ENCODE results near the gene EYA4.

Gene EYA4

GRCh38 chr6:133207754-133208153, 33.4 kb upstream of the EYA4 start:
- no peak for TF ChIP-seq FOXP2 (optimal IDR thresholded peaks at IDR 0.05; ENCODE audit: control extremely low read depth, extremely low read length, insufficient read depth)
- no peak for TF ChIP-seq EZH2 (IDR thresholded peaks at IDR 0.05)
- no peak for TF ChIP-seq POLR2AphosphoS5 (IDR thresholded peaks at IDR 0.05; ENCODE audit: borderline replicate concordance, low read depth, low read length)
- Histone ChIP-seq H3K36me3 (ENCODE audit: insufficient read depth, low read length) (no peaks in the 10 kb centered on the region), H3K4me3 (no peak overlapping the region), H3K9me3 (ENCODE audit: low read depth, low read length) (no peaks in the 10 kb centered on the region), H3K27ac (no peak overlapping the region), H3K9ac (ENCODE audit: insufficient read length) (no peak overlapping the region)
- no peak for DNase-seq (ENCODE audit: low read depth, low spot score)

- Histone ChIP-seq H3K27ac (no peak overlapping the region), H3K4me3 (no peak overlapping the region), H3K9me3 (ENCODE audit: low read depth, low read length) (no peaks in the 10 kb centered on the region), H3K9ac (ENCODE audit: insufficient read length) (no peak overlapping the region), H3K36me3 (ENCODE audit: insufficient read depth, low read length) (no peaks in the 10 kb centered on the region)
- TF ChIP-seq POLR2AphosphoS5 (IDR thresholded peaks at IDR 0.05; ENCODE audit: borderline replicate concordance, low read depth, low read length) (no peak), FOXP2 (optimal IDR thresholded peaks at IDR 0.05; ENCODE audit: control extremely low read depth, extremely low read length, insufficient read depth) (no peak), EZH2 (IDR thresholded peaks at IDR 0.05) (no peak)
- no peak for DNase-seq (ENCODE audit: low read depth, low spot score)
These were observed 32.9 kb upstream of the EYA4 start for GRCh38 chr6:133208183-133208755.

- no peak overlapping the region for H3K4me3 ChIP-seq
- TF ChIP-seq POLR2AphosphoS5 (IDR thresholded peaks at IDR 0.05; ENCODE audit: borderline replicate concordance, low read depth, low read length) = no peak
- TF ChIP-seq FOXP2 (optimal IDR thresholded peaks at IDR 0.05; ENCODE audit: control extremely low read depth, extremely low read length, insufficient read depth) = no peak
- no peak for TF ChIP-seq EZH2 (IDR thresholded peaks at IDR 0.05)
- peak; percentile 28 for DNase-seq (ENCODE audit: low read depth, low spot score)
- H3K36me3 ChIP-seq (ENCODE audit: insufficient read depth, low read length) = no peaks in the 10 kb centered on the region
- no peaks in the 10 kb centered on the region for H3K9me3 ChIP-seq (ENCODE audit: low read depth, low read length)
- 0 out of 2 replicates have a peak overlapping the region, but pooled peaks have one; percentile 40 for H3K27ac ChIP-seq
- no peak overlapping the region for H3K9ac ChIP-seq (ENCODE audit: insufficient read length)
These were observed 26.9 kb upstream of the EYA4 start for GRCh38 chr6:133214267-133214666.

GRCh38 chr6:133218852-133219251, 22.3 kb upstream of the EYA4 start:
- Histone ChIP-seq H3K36me3 (ENCODE audit: insufficient read depth, low read length) (no peaks in the 10 kb centered on the region), H3K9ac (ENCODE audit: insufficient read length) (no peak overlapping the region), H3K9me3 (ENCODE audit: low read depth, low read length) (no peaks in the 10 kb centered on the region), H3K27ac (no peak overlapping the region), H3K4me3 (no peak overlapping the region)
- DNase-seq (ENCODE audit: low read depth, low spot score) = no peak
- TF ChIP-seq FOXP2 (optimal IDR thresholded peaks at IDR 0.05; ENCODE audit: control extremely low read depth, extremely low read length, insufficient read depth) = no peak
- TF ChIP-seq POLR2AphosphoS5 (IDR thresholded peaks at IDR 0.05; ENCODE audit: borderline replicate concordance, low read depth, low read length) = no peak
- TF ChIP-seq EZH2 (IDR thresholded peaks at IDR 0.05) = no peak

- Histone ChIP-seq H3K36me3 (ENCODE audit: insufficient read depth, low read length) (no peaks in the 10 kb centered on the region), H3K9ac (ENCODE audit: insufficient read length) (no peak overlapping the region), H3K9me3 (ENCODE audit: low read depth, low read length) (no peaks in the 10 kb centered on the region), H3K27ac (no peak overlapping the region), H3K4me3 (no peak overlapping the region)
- DNase-seq (ENCODE audit: low read depth, low spot score) = no peak
- TF ChIP-seq FOXP2 (optimal IDR thresholded peaks at IDR 0.05; ENCODE audit: control extremely low read depth, extremely low read length, insufficient read depth) = no peak
- TF ChIP-seq POLR2AphosphoS5 (IDR thresholded peaks at IDR 0.05; ENCODE audit: borderline replicate concordance, low read depth, low read length) = no peak
These were observed 17.6 kb upstream of the EYA4 start for GRCh38 chr6:133223452-133224029.

- DNase-seq (ENCODE audit: low read depth, low spot score) = no peak
- no peak for TF ChIP-seq EZH2 (IDR thresholded peaks at IDR 0.05)
- no peak for TF ChIP-seq POLR2AphosphoS5 (IDR thresholded peaks at IDR 0.05; ENCODE audit: borderline replicate concordance, low read depth, low read length)
- no peak overlapping the region for H3K4me3 ChIP-seq
- H3K9ac ChIP-seq (ENCODE audit: insufficient read length) = no peak overlapping the region
- H3K36me3 ChIP-seq (ENCODE audit: insufficient read depth, low read length) = no peaks in the 10 kb centered on the region
- H3K27ac ChIP-seq = no peak overlapping the region
- H3K9me3 ChIP-seq (ENCODE audit: low read depth, low read length) = no peaks in the 10 kb centered on the region
These were observed 15.6 kb upstream of the EYA4 start for GRCh38 chr6:133225560-133225959.

- no peak for DNase-seq (ENCODE audit: low read depth, low spot score)
- TF ChIP-seq FOXP2 (optimal IDR thresholded peaks at IDR 0.05; ENCODE audit: control extremely low read depth, extremely low read length, insufficient read depth) (no peak), EZH2 (IDR thresholded peaks at IDR 0.05) (no peak), POLR2AphosphoS5 (IDR thresholded peaks at IDR 0.05; ENCODE audit: borderline replicate concordance, low read depth, low read length) (no peak)
- no peak overlapping the region for H3K27ac ChIP-seq
- H3K36me3 ChIP-seq (ENCODE audit: insufficient read depth, low read length) = no peaks in the 10 kb centered on the region
- H3K4me3 ChIP-seq = no peak overlapping the region
- no peak overlapping the region for H3K9ac ChIP-seq (ENCODE audit: insufficient read length)
- no peaks in the 10 kb centered on the region for H3K9me3 ChIP-seq (ENCODE audit: low read depth, low read length)
These were observed 13.8 kb upstream of the EYA4 start for GRCh38 chr6:133227344-133227743.

GRCh38 chr6:133230052-133230451, 11.1 kb upstream of the EYA4 start:
- no peak overlapping the region for H3K4me3 ChIP-seq
- H3K36me3 ChIP-seq (ENCODE audit: insufficient read depth, low read length) = no peaks in the 10 kb centered on the region
- H3K27ac ChIP-seq = no peak overlapping the region
- no peak for DNase-seq (ENCODE audit: low read depth, low spot score)
- no peaks in the 10 kb centered on the region for H3K9me3 ChIP-seq (ENCODE audit: low read depth, low read length)
- TF ChIP-seq EZH2 (IDR thresholded peaks at IDR 0.05) (no peak), POLR2AphosphoS5 (IDR thresholded peaks at IDR 0.05; ENCODE audit: borderline replicate concordance, low read depth, low read length) (no peak)
- no peak overlapping the region for H3K9ac ChIP-seq (ENCODE audit: insufficient read length)

- Histone ChIP-seq H3K4me3 (no peak overlapping the region), H3K9ac (ENCODE audit: insufficient read length) (no peak overlapping the region), H3K36me3 (ENCODE audit: insufficient read depth, low read length) (no peaks in the 10 kb centered on the region), H3K9me3 (ENCODE audit: low read depth, low read length) (no peaks in the 10 kb centered on the region), H3K27ac (no peak overlapping the region)
- no peak for DNase-seq (ENCODE audit: low read depth, low spot score)
- TF ChIP-seq FOXP2 (optimal IDR thresholded peaks at IDR 0.05; ENCODE audit: control extremely low read depth, extremely low read length, insufficient read depth) (no peak), POLR2AphosphoS5 (IDR thresholded peaks at IDR 0.05; ENCODE audit: borderline replicate concordance, low read depth, low read length) (no peak), EZH2 (IDR thresholded peaks at IDR 0.05) (no peak)
These were observed 5.9 kb upstream of the EYA4 start for GRCh38 chr6:133235221-133235620.

All from SK-N-MC (cell line).